ENCODE measurements around the gene MAGI2.

The MAGI2 gene

DNA sequence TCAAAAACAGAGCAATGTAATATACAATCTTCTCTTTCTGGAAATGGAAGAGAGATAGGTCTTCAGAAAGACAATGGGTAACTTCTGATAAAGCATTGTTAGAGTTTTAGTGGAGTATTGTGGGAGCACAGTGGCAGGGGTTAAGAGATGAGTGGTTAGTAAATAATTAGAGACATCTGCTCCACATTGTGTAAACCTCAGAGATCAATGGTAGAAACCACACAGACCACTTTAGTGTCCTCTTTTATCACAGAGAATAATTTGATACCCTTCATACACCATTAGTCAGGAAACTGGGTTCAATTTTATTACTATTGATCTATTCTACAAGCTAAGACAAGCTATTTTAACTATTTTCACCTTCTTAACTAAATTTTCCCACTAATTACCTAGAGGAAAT, 35.9 kb upstream of the MAGI2 start:
- H3K4me2 ChIP-seq (ENCODE audit: low read depth, low read length, poor library complexity, severe bottlenecking), result no peak overlapping the region
- no peak overlapping the region for H3K27ac ChIP-seq (ENCODE audit: low read depth, low read length)
- no peaks in the 10 kb centered on the region for H3K9me2 ChIP-seq (replicated peaks; ENCODE audit: insufficient read depth, low read length)
- H3K9me3 ChIP-seq (ENCODE audit: insufficient read depth, low read length), result no peaks in the 10 kb centered on the region
- H3K27me3 ChIP-seq (ENCODE audit: low read length), result no peaks in the 10 kb centered on the region
- no peaks in the 10 kb centered on the region for H4K20me1 ChIP-seq (ENCODE audit: low read depth, low read length)
- H3K79me2 ChIP-seq (ENCODE audit: insufficient read depth, low read length), result no peaks in the 10 kb centered on the region
- no peaks in the 10 kb centered on the region for H3F3A ChIP-seq (ENCODE audit: insufficient read depth)
- TF ChIP-seq, protein P1, sequence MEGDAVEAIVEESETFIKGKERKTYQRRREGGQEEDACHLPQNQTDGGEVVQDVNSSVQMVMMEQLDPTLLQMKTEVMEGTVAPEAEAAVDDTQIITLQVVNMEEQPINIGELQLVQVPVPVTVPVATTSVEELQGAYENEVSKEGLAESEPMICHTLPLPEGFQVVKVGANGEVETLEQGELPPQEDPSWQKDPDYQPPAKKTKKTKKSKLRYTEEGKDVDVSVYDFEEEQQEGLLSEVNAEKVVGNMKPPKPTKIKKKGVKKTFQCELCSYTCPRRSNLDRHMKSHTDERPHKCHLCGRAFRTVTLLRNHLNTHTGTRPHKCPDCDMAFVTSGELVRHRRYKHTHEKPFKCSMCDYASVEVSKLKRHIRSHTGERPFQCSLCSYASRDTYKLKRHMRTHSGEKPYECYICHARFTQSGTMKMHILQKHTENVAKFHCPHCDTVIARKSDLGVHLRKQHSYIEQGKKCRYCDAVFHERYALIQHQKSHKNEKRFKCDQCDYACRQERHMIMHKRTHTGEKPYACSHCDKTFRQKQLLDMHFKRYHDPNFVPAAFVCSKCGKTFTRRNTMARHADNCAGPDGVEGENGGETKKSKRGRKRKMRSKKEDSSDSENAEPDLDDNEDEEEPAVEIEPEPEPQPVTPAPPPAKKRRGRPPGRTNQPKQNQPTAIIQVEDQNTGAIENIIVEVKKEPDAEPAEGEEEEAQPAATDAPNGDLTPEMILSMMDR (IDR thresholded peaks at IDR 0.05; ENCODE audit: insufficient read depth, low read length, poor library complexity, severe bottlenecking), result no peak
- no peak for TF ChIP-seq EZH2phosphoT487 (conservative IDR thresholded peaks at IDR 0.05; ENCODE audit: low read length)
- no peak overlapping the region for H3K9ac ChIP-seq (ENCODE audit: low read length)
- H2AFZ ChIP-seq (ENCODE audit: low read depth, low read length, severe bottlenecking), result no peak overlapping the region
- H3K36me3 ChIP-seq (ENCODE audit: low read length), result no peaks in the 10 kb centered on the region
- no peak overlapping the region for H3K4me3 ChIP-seq (ENCODE audit: insufficient read depth, low read length, poor library complexity, severe bottlenecking)

DNA sequence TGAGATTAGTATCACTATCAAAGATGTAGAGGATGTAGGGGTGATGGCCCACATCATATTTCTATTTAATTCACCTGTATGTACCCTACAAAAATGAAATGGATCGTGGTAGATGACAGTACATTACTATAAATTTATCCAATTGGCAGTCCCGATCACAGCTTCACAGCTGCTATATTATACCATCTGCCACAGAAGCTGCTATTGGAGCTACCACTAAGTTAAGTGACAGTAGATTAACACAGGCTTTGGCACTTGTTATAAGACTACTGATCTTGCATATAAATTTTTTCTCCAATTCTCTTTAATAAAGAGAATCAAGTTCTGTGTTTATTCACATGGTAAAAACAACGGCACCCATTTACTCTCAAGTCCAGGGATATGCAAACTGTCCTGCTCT, 24.9 kb upstream of the MAGI2 start:
- no peaks in the 10 kb centered on the region for H3F3A ChIP-seq (ENCODE audit: insufficient read depth)
- H3K4me2 ChIP-seq (ENCODE audit: low read depth, low read length, poor library complexity, severe bottlenecking), result no peak overlapping the region
- no peak overlapping the region for H3K9ac ChIP-seq (ENCODE audit: low read length)
- H3K9me2 ChIP-seq (replicated peaks; ENCODE audit: insufficient read depth, low read length), result no peaks in the 10 kb centered on the region
- no peak overlapping the region for H3K27ac ChIP-seq (ENCODE audit: low read depth, low read length)
- no peaks in the 10 kb centered on the region for H4K20me1 ChIP-seq (ENCODE audit: low read depth, low read length)
- TF ChIP-seq, protein P1 (IDR thresholded peaks at IDR 0.05; ENCODE audit: insufficient read depth, low read length, poor library complexity, severe bottlenecking), result no peak
- TF ChIP-seq EZH2phosphoT487 (conservative IDR thresholded peaks at IDR 0.05; ENCODE audit: low read length), result no peak
- no peaks in the 10 kb centered on the region for H3K27me3 ChIP-seq (ENCODE audit: low read length)
- H2AFZ ChIP-seq (ENCODE audit: low read depth, low read length, severe bottlenecking), result no peak overlapping the region
- H3K9me3 ChIP-seq (ENCODE audit: insufficient read depth, low read length), result no peaks in the 10 kb centered on the region; the same call in 1 of the 2 replicates
- no peak overlapping the region for H3K4me3 ChIP-seq (ENCODE audit: insufficient read depth, low read length, poor library complexity, severe bottlenecking)
- H3K79me2 ChIP-seq (ENCODE audit: insufficient read depth, low read length), result no peaks in the 10 kb centered on the region
- no peaks in the 10 kb centered on the region for H3K36me3 ChIP-seq (ENCODE audit: low read length)

DNA sequence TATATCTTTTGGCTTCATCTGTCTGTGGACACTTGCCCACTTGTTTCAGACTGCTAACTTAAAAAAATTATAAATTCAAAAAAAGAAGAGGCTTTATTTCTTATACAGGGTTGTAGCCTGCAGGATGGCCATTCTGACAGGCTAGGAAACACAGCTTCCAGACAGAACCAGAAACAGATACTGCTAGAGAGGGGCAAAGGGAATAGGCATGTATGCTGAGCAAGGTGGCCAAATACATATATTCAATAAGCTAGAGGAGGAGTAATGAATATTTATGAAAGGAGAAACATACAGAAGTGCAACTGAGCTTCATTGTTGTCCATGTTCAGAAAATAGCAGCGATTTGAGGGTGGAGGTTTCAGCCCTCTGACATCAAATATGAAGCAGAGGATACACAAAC, 22.0 kb upstream of the MAGI2 start:
- Histone ChIP-seq H3K36me3 (ENCODE audit: low read length) (no peaks in the 10 kb centered on the region), H3K27ac (ENCODE audit: low read depth, low read length) (no peak overlapping the region), H4K20me1 (ENCODE audit: low read depth, low read length) (no peaks in the 10 kb centered on the region), H2AFZ (ENCODE audit: low read depth, low read length, severe bottlenecking) (no peak overlapping the region), H3K9me2 (replicated peaks; ENCODE audit: insufficient read depth, low read length) (no peaks in the 10 kb centered on the region), H3K4me3 (ENCODE audit: insufficient read depth, low read length, poor library complexity, severe bottlenecking) (no peak overlapping the region), H3F3A (ENCODE audit: insufficient read depth) (no peaks in the 10 kb centered on the region), H3K27me3 (ENCODE audit: low read length) (no peaks in the 10 kb centered on the region), H3K9ac (ENCODE audit: low read length) (no peak overlapping the region), H3K4me2 (ENCODE audit: low read depth, low read length, poor library complexity, severe bottlenecking) (no peak overlapping the region), H3K79me2 (ENCODE audit: insufficient read depth, low read length) (no peaks in the 10 kb centered on the region), H3K9me3 (ENCODE audit: insufficient read depth, low read length) (no peaks in the 10 kb centered on the region; the same call in 1 of the 2 replicates)
- TF ChIP-seq, protein P1 (IDR thresholded peaks at IDR 0.05; ENCODE audit: insufficient read depth, low read length, poor library complexity, severe bottlenecking), result no peak
- TF ChIP-seq EZH2phosphoT487 (conservative IDR thresholded peaks at IDR 0.05; ENCODE audit: low read length), result no peak
